ENCODE measurements around the gene PTPRE.

GRCh38 chr10:128050936-128051335 lies 144.0 kb downstream of the PTPRE start:
- TF ChIP-seq GATA1 (IDR thresholded peaks at IDR 0.05; ENCODE audit: low read depth, low read length) (no peak), POLR2A (IDR thresholded peaks at IDR 0.05; ENCODE audit: low read length) (no peak)

Measured in erythroblast (primary cell).